ENCODE data around the gene PRCD.

The PRCD gene

GRCh38 chr17:76573096-76573495 is 33.3 kb downstream of the PRCD start:
- H3K4me3 ChIP-seq (ENCODE audit: low read length): no peak overlapping the region
- no peak for TF ChIP-seq CTCF (conservative IDR thresholded peaks at IDR 0.05; ENCODE audit: low read depth, low read length)
- DNase-seq (ENCODE audit: low read depth): no peak

- no peak for DNase-seq (ENCODE audit: low read depth)
- TF ChIP-seq CTCF (conservative IDR thresholded peaks at IDR 0.05; ENCODE audit: low read depth, low read length): no peak
- no peak overlapping the region for H3K4me3 ChIP-seq (ENCODE audit: low read length)
Observed at GRCh38 chr17:76574166-76574565, 34.3 kb downstream of the PRCD start.

- no peak overlapping the region for H3K4me3 ChIP-seq (ENCODE audit: low read length)
- no peak for TF ChIP-seq CTCF (conservative IDR thresholded peaks at IDR 0.05; ENCODE audit: low read depth, low read length)
- no peak for DNase-seq (ENCODE audit: low read depth)
Observed at GRCh38 chr17:76575570-76575969, 35.7 kb downstream of the PRCD start.

GRCh38 chr17:76576189-76576588 is 36.3 kb downstream of the PRCD start:
- DNase-seq (ENCODE audit: low read depth): no peak
- no peak overlapping the region for H3K4me3 ChIP-seq (ENCODE audit: low read length)
- TF ChIP-seq CTCF (conservative IDR thresholded peaks at IDR 0.05; ENCODE audit: low read depth, low read length): no peak

GRCh38 chr17:76577876-76578275 is 38.0 kb downstream of the PRCD start:
- TF ChIP-seq CTCF (conservative IDR thresholded peaks at IDR 0.05; ENCODE audit: low read depth, low read length): no peak
- H3K4me3 ChIP-seq (ENCODE audit: low read length): no peak overlapping the region
- no peak for DNase-seq (ENCODE audit: low read depth)

- no peak overlapping the region for H3K4me3 ChIP-seq (ENCODE audit: low read length)
- TF ChIP-seq CTCF (conservative IDR thresholded peaks at IDR 0.05; ENCODE audit: low read depth, low read length): no peak
- no peak for DNase-seq (ENCODE audit: low read depth)
Observed at GRCh38 chr17:76578376-76578775, 38.5 kb downstream of the PRCD start.

- no peak for TF ChIP-seq CTCF (conservative IDR thresholded peaks at IDR 0.05; ENCODE audit: low read depth, low read length)
- DNase-seq (ENCODE audit: low read depth): no peak
- no peak overlapping the region for H3K4me3 ChIP-seq (ENCODE audit: low read length)
Observed at GRCh38 chr17:76579281-76579680, 39.4 kb downstream of the PRCD start.
